Common myeloid progenitor, CD34-positive (primary cell): ENCODE measurements around the gene EPHB1.

Source experiments
- CTCF ChIA-PET: fragments of 350-600 bp; sonication (Branson Sonifier 250); formaldehyde crosslinking; loops from one replicate; lab custom pipeline; 2021; ENCODE audit warnings: antibody characterized with exemption; lab: Charles Lee
- POLR2A ChIA-PET: fragments of 350-600 bp; sonication (Branson Sonifier 250); formaldehyde crosslinking; loops from one replicate; lab custom pipeline; 2021; ENCODE audit warnings: antibody characterized with exemption; lab: Charles Lee
- DNase-seq, 3 donors: peaks; one replicate each; pipeline versions ENCODE4 v3.0.0 to v3.0.0-alpha.2; 2013
- H3K27ac ChIP-seq, 2 experiments: 1 replicate in 1 of 2; 2 replicates in 1 of 2; pipeline ENCODE4 v1.7.0; 2013; ENCODE audit warnings: inconsistent platforms in 2 of 2, low read length in 2 of 2, mild to moderate bottlenecking in 2 of 2, low read depth in 1 of 2, moderate library complexity in 1 of 2; ENCODE audit not compliant: severe bottlenecking in 2 of 2, insufficient read depth in 1 of 2, poor library complexity in 1 of 2
- H3K27me3 ChIP-seq, 5 experiments: replicated peaks in 2 of 5; 1 replicate in 3 of 5; 2 replicates in 2 of 5; pipeline versions ENCODE4 v1.6.1 to v1.7.0; 2013; ENCODE audit warnings: low read length in 4 of 5, mild to moderate bottlenecking in 2 of 5, moderate library complexity in 2 of 5, inconsistent platforms in 1 of 5; ENCODE audit not compliant: insufficient read depth in 5 of 5, control insufficient read depth in 4 of 5
- H3K36me3 ChIP-seq, 4 experiments: 1 replicate in 2 of 4; 2 replicates in 2 of 4; pipeline versions ENCODE4 v1.6.1 to v1.7.0; 2013; ENCODE audit warnings: low read length in 3 of 4, control low read depth in 1 of 4, mild to moderate bottlenecking in 1 of 4; ENCODE audit not compliant: control insufficient read depth in 4 of 4, insufficient read depth in 4 of 4
- H3K4me1 ChIP-seq, 4 experiments: 1 replicate in 3 of 4; 2 replicates in 1 of 4; pipeline versions ENCODE4 v1.6.1 to v1.7.1; 2013; ENCODE audit warnings: low read length in 3 of 4, mild to moderate bottlenecking in 3 of 4, control low read depth in 1 of 4, inconsistent platforms in 1 of 4, moderate library complexity in 1 of 4; ENCODE audit not compliant: control insufficient read depth in 4 of 4, insufficient read depth in 4 of 4; ENCODE audit errors: control extremely low read depth in 1 of 4
- H3K4me3 ChIP-seq, 7 experiments: 1 replicate in 4 of 7; 2 replicates in 3 of 7; pipeline versions ENCODE4 v1.5.1 to v1.7.0; 2013; ENCODE audit warnings: mild to moderate bottlenecking in 7 of 7, low read length in 6 of 7, moderate library complexity in 6 of 7, inconsistent platforms in 2 of 7, low read depth in 2 of 7, control low read depth in 1 of 7; ENCODE audit not compliant: insufficient read depth in 4 of 7, control insufficient read depth in 1 of 7; ENCODE audit errors: extremely low read depth in 1 of 7
- H3K9me3 ChIP-seq, 5 experiments: 1 replicate in 4 of 5; 2 replicates in 1 of 5; pipeline versions ENCODE4 v1.6.1 to v1.7.1; 2013; ENCODE audit warnings: low read length in 4 of 5, mild to moderate bottlenecking in 2 of 5, inconsistent platforms in 1 of 5, low read depth in 1 of 5, moderate library complexity in 1 of 5; ENCODE audit not compliant: control insufficient read depth in 4 of 5, insufficient read depth in 2 of 5; ENCODE audit errors: control extremely low read depth in 1 of 5
- WGBS: methylation state at CpG from one replicate; pipeline ENCODE4 v1.1.5; 2013; ENCODE audit not compliant: insufficient coverage; 5-methylcytosine and 5-hydroxymethylcytosine counted together

The EPHB1 gene

GRCh38 chr3:135009014-135009413 lies 214.0 kb downstream of the EPHB1 start:
- Histone ChIP-seq H3K9me3 (peaks cover 0 to 3% (median 0%) of the 10 kb centered on the region in 5 experiments), H3K27ac (no peak overlapping the region), H3K27me3 (no peaks in the 10 kb centered on the region), H3K36me3 (no peaks in the 10 kb centered on the region), H3K4me1 (no peaks in the 10 kb centered on the region), H3K4me3 (no peak overlapping the region)
- POLR2A ChIA-PET = no interaction called here
- DNase-seq = no peak
- CTCF ChIA-PET = no interaction called here
- 100% methylated on average over 1 of the region's 2 CpGs for WGBS

- no peak for DNase-seq
- WGBS = no CpG with 5 or more reads among the region's 3 CpGs
- ChIA-PET POLR2A (no interaction called here), CTCF (no interaction called here)
- H3K27ac ChIP-seq = no peak overlapping the region
- no peaks in the 10 kb centered on the region for H3K36me3 ChIP-seq
- H3K27me3 ChIP-seq = no peaks in the 10 kb centered on the region
- no peaks in the 10 kb centered on the region for H3K9me3 ChIP-seq
- H3K4me1 ChIP-seq = no peaks in the 10 kb centered on the region
- no peak overlapping the region for H3K4me3 ChIP-seq
Observed at GRCh38 chr3:135012101-135012500, 217.0 kb downstream of the EPHB1 start.

- CTCF ChIA-PET = no interaction called here
- H3K4me1 ChIP-seq = no peaks in the 10 kb centered on the region
Observed at GRCh38 chr3:135013206-135013605, 218.1 kb downstream of the EPHB1 start.

GRCh38 chr3:135014566-135014965 lies 219.5 kb downstream of the EPHB1 start:
- no peak for DNase-seq
- Histone ChIP-seq H3K36me3 (no peaks in the 10 kb centered on the region), H3K4me1 (no peaks in the 10 kb centered on the region), H3K4me3 (no peak overlapping the region), H3K27ac (no peak overlapping the region), H3K9me3 (no peaks in the 10 kb centered on the region), H3K27me3 (no peaks in the 10 kb centered on the region)
- no CpG with 5 or more reads among the region's 1 CpG for WGBS
- CTCF ChIA-PET = no interaction called here
- POLR2A ChIA-PET = no interaction called here

More at GRCh38 chr3:135013206-135013605, 218.1 kb downstream of the EPHB1 start:
- Histone ChIP-seq H3K9me3 (no peaks in the 10 kb centered on the region), H3K27me3 (no peaks in the 10 kb centered on the region), H3K27ac (no peak overlapping the region), H3K36me3 (no peaks in the 10 kb centered on the region), H3K4me3 (no peak overlapping the region)
- WGBS = 98% methylated on average over 5 of the region's 8 CpGs
- POLR2A ChIA-PET = no interaction called here
- DNase-seq = no peak

GRCh38 chr3:135017003-135017893 lies 222.2 kb downstream of the EPHB1 start:
- no peaks in the 10 kb centered on the region for H3K27me3 ChIP-seq
- CTCF ChIA-PET = no interaction called here

GRCh38 chr3:135018149-135018923 lies 223.3 kb downstream of the EPHB1 start:
- H3K9me3 ChIP-seq = no peaks in the 10 kb centered on the region
- ChIA-PET POLR2A (no interaction called here), CTCF (no interaction called here)
- no peaks in the 10 kb centered on the region for H3K36me3 ChIP-seq
- no peaks in the 10 kb centered on the region for H3K27me3 ChIP-seq
- H3K4me1 ChIP-seq = no peaks in the 10 kb centered on the region
- no peak for DNase-seq
- no peak overlapping the region for H3K4me3 ChIP-seq
- WGBS = 92% methylated on average over 6 of the region's 7 CpGs
- H3K27ac ChIP-seq = no peak overlapping the region

More at GRCh38 chr3:135017003-135017893, 222.2 kb downstream of the EPHB1 start:
- no peaks in the 10 kb centered on the region for H3K4me1 ChIP-seq
- no peaks in the 10 kb centered on the region for H3K9me3 ChIP-seq
- 97% methylated on average over 6 of the region's 9 CpGs for WGBS
- no peak for DNase-seq
- H3K27ac ChIP-seq = no peak overlapping the region
- POLR2A ChIA-PET = no interaction called here
- no peak overlapping the region for H3K4me3 ChIP-seq
- no peaks in the 10 kb centered on the region for H3K36me3 ChIP-seq

- POLR2A ChIA-PET = no interaction called here
- Histone ChIP-seq H3K4me3 (no peak overlapping the region), H3K9me3 (no peaks in the 10 kb centered on the region), H3K27ac (no peak overlapping the region), H3K4me1 (no peaks in the 10 kb centered on the region), H3K36me3 (no peaks in the 10 kb centered on the region), H3K27me3 (no peaks in the 10 kb centered on the region)
- no CpG with 5 or more reads among the region's 3 CpGs for WGBS
- DNase-seq = no peak
- CTCF ChIA-PET = no interaction called here
Observed at GRCh38 chr3:135020181-135020580, 225.1 kb downstream of the EPHB1 start.
